ENCODE results near the gene RABGAP1. TPM values are rescaled to one million over a fixed set of nuclear protein-coding genes. Genes with fewer than 3 reads are reported as not detected.

The RABGAP1 gene
- total RNA-seq, 1 donor from 2014 or later: 62.0 TPM

GRCh38 chr9:123138163-123138562 is 197.3 kb downstream of the RABGAP1 start:
- H3K9me3 ChIP-seq: no peaks in the 10 kb centered on the region
- H3K36me3 ChIP-seq: peaks cover 10% of the 10 kb centered on the region
- no peaks in the 10 kb centered on the region for H3K4me1 ChIP-seq
- no peak for ATAC-seq
- no peak for TF ChIP-seq CTCF (IDR thresholded peaks at IDR 0.05)
- H3K4me3 ChIP-seq: no peak overlapping the region
- no peak overlapping the region for H3K27ac ChIP-seq
- intact Hi-C loops (cut with DNase I): no loop called here
- H3K27me3 ChIP-seq (ENCODE audit: low read depth): no peaks in the 10 kb centered on the region
- no peak for DNase-seq

GRCh38 chr9:123149067-123149466 is 208.2 kb downstream of the RABGAP1 start:
- no peak overlapping the region for H3K4me3 ChIP-seq
- no peaks in the 10 kb centered on the region for H3K27me3 ChIP-seq (ENCODE audit: low read depth)
- no peak for TF ChIP-seq CTCF (IDR thresholded peaks at IDR 0.05)
- H3K9me3 ChIP-seq: no peaks in the 10 kb centered on the region
- no peak overlapping the region for H3K27ac ChIP-seq
- H3K36me3 ChIP-seq: no peaks in the 10 kb centered on the region
- ATAC-seq (no peak), DNase-seq (no peak)
- H3K4me1 ChIP-seq: no peaks in the 10 kb centered on the region
- intact Hi-C loops (cut with DNase I): no loop called here

GRCh38 chr9:123150708-123151503 is 210.1 kb downstream of the RABGAP1 start:
- Histone ChIP-seq H3K9me3 (no peaks in the 10 kb centered on the region), H3K27ac (no peak overlapping the region), H3K27me3 (ENCODE audit: low read depth) (no peaks in the 10 kb centered on the region), H3K36me3 (no peaks in the 10 kb centered on the region), H3K4me1 (no peaks in the 10 kb centered on the region), H3K4me3 (no peak overlapping the region)
- DNase-seq (no peak), ATAC-seq (no peak)
- TF ChIP-seq CTCF (IDR thresholded peaks at IDR 0.05): no peak
- intact Hi-C loops (cut with DNase I): no loop called here

Other genes starting within 250 kb of the RABGAP1 start
- gene OR1L4, start 217.0 kb upstream of the RABGAP1 start, total RNA-seq: not detected
- gene OR1L6, start 198.7 kb upstream of the RABGAP1 start, total RNA-seq: not detected
- gene OR5C1, start 152.1 kb upstream of the RABGAP1 start, total RNA-seq: not detected
- gene OR1K1, start 140.9 kb upstream of the RABGAP1 start, total RNA-seq: not detected
- gene PDCL, start 112.4 kb upstream of the RABGAP1 start, total RNA-seq: 31.0 TPM
- gene RC3H2, start 35.7 kb upstream of the RABGAP1 start, total RNA-seq: 44.2 TPM
- gene ZBTB6, start 27.7 kb upstream of the RABGAP1 start, total RNA-seq: 8.9 TPM
- 7.2 TPM for gene ZBTB26, start 9.5 kb upstream of the RABGAP1 start, total RNA-seq
- 2.2 TPM for gene GPR21, start 92.6 kb downstream of the RABGAP1 start, total RNA-seq